Fibroblast of skin of left biceps (primary cell): ENCODE data around the gene TMEM235.

ENCODE experiments used
- DNase-seq, 2 experiments: peaks; one replicate each; pipeline ENCODE4 v3.0.0-alpha.2; 2013; ENCODE audit warnings: low read depth in 2 of 2

TMEM235 gene

GRCh38 chr17:78272181-78272913 lies 40.9 kb downstream of the TMEM235 start:
- DNase-seq, result no peak

- no peak for DNase-seq
Measured at GRCh38 chr17:78272914-78273258, 41.5 kb downstream of the TMEM235 start.

GRCh38 chr17:78273813-78274212 lies 42.4 kb downstream of the TMEM235 start:
- no peak for DNase-seq

GRCh38 chr17:78275355-78275754 lies 43.9 kb downstream of the TMEM235 start:
- no peak for DNase-seq

GRCh38 chr17:78276098-78276887 lies 44.9 kb downstream of the TMEM235 start:
- DNase-seq, result no peak

GRCh38 chr17:78278139-78278741 lies 46.8 kb downstream of the TMEM235 start:
- no peak for DNase-seq

- no peak for DNase-seq
Measured at GRCh38 chr17:78279360-78279990, 48.0 kb downstream of the TMEM235 start.

- no peak for DNase-seq
Measured at GRCh38 chr17:78281249-78281845, 49.9 kb downstream of the TMEM235 start.

- DNase-seq, result peak; percentile 22 to 26
Measured at GRCh38 chr17:78284146-78284545, 52.7 kb downstream of the TMEM235 start.

GRCh38 chr17:78289004-78289403 lies 57.6 kb downstream of the TMEM235 start:
- DNase-seq, result no peak

- DNase-seq, result peak; percentile 77 to 82
Measured at GRCh38 chr17:78289802-78290363, 58.5 kb downstream of the TMEM235 start.
